Measurements from ENCODE around the gene SIRPA. TPM values are rescaled to one million over a fixed set of nuclear protein-coding genes. Genes with fewer than 3 reads are reported as not detected.

Gene SIRPA
- total RNA-seq, 1 experiment from 2014 or later: 12.8 TPM

- H3K79me2 ChIP-seq (ENCODE audit: low read length): peaks cover 25% of the 10 kb centered on the region
- intact Hi-C loops (cut with micrococcal nuclease): loop anchor here (5.0 to 10.0 kb wide), 2 partner anchors 203 to 270 kb away; partner anchors contain the start of gene STK35
- POLR2A ChIA-PET (ENCODE audit: unreplicated experiment): no interaction called here
Measured at GRCh38 chr20:1902188-1902587, 7.0 kb downstream of the SIRPA start.

GRCh38 chr20:1904135-1904534, 8.9 kb downstream of the SIRPA start:
- intact Hi-C loops (cut with micrococcal nuclease): loop anchor here (5.0 to 10.0 kb wide), 2 partner anchors 201 to 268 kb away; partner anchors contain the start of gene STK35
- TF ChIP-seq CTCF (conservative IDR thresholded peaks at IDR 0.05; ENCODE audit: low read depth, low read length): no peak
- no peak for TF ChIP-seq EZH2phosphoT487 (IDR thresholded peaks at IDR 0.05; ENCODE audit: borderline replicate concordance, low read length)
- TF ChIP-seq EZH2 (IDR thresholded peaks at IDR 0.05; ENCODE audit: low read length, unreplicated experiment): no peak
- H3K4me3 ChIP-seq (ENCODE audit: low read length): no peak overlapping the region
- ATAC-seq (no peak), DNase-seq (no peak)
- CTCF ChIA-PET: no interaction called here
- no TSS peak for BruUV-seq (replicated peaks)
- no peaks in the 10 kb centered on the region for H3K9me3 ChIP-seq (ENCODE audit: low read length)
- H3K4me1 ChIP-seq (ENCODE audit: insufficient read depth, low read length): no peaks in the 10 kb centered on the region
- no peaks in the 10 kb centered on the region for H3K36me3 ChIP-seq (ENCODE audit: low read depth, low read length)
- H3K9me2 ChIP-seq (replicated peaks; ENCODE audit: low read length): no peaks in the 10 kb centered on the region
- no peaks in the 10 kb centered on the region for H3K27me3 ChIP-seq (ENCODE audit: low read length)
- no peaks in the 10 kb centered on the region for H3F3A ChIP-seq (ENCODE audit: low read length, unreplicated experiment)
- POLR2A ChIA-PET (ENCODE audit: unreplicated experiment): no interaction called here
- no peak overlapping the region for H3K4me2 ChIP-seq (ENCODE audit: low read length)
- H3K9ac ChIP-seq (ENCODE audit: low read length): no peak overlapping the region
- H4K20me1 ChIP-seq (ENCODE audit: low read length): no peaks in the 10 kb centered on the region
- no peak overlapping the region for H3K27ac ChIP-seq (ENCODE audit: low read length)
- H2AFZ ChIP-seq (ENCODE audit: low read length): no peak overlapping the region
- H3K79me2 ChIP-seq (ENCODE audit: low read length): peaks cover 6% of the 10 kb centered on the region; the same call in 1 of the 2 replicates

More at GRCh38 chr20:1902188-1902587, 7.0 kb downstream of the SIRPA start:
- ATAC-seq: no peak
- H3K4me2 ChIP-seq (ENCODE audit: low read length): no peak overlapping the region
- no peak overlapping the region for H2AFZ ChIP-seq (ENCODE audit: low read length)
- DNase-seq: no peak
- no peaks in the 10 kb centered on the region for H3K4me1 ChIP-seq (ENCODE audit: insufficient read depth, low read length)
- H3K27me3 ChIP-seq (ENCODE audit: low read length): no peaks in the 10 kb centered on the region
- no peak overlapping the region for H3K27ac ChIP-seq (ENCODE audit: low read length)
- no peaks in the 10 kb centered on the region for H3K9me3 ChIP-seq (ENCODE audit: low read length)
- no peak for TF ChIP-seq EZH2phosphoT487 (IDR thresholded peaks at IDR 0.05; ENCODE audit: borderline replicate concordance, low read length)
- no peak for TF ChIP-seq CTCF (conservative IDR thresholded peaks at IDR 0.05; ENCODE audit: low read depth, low read length)
- no peak for TF ChIP-seq EZH2 (IDR thresholded peaks at IDR 0.05; ENCODE audit: low read length, unreplicated experiment)
- H3K9ac ChIP-seq (ENCODE audit: low read length): no peak overlapping the region
- CTCF ChIA-PET: no interaction called here
- no peaks in the 10 kb centered on the region for H3K9me2 ChIP-seq (replicated peaks; ENCODE audit: low read length)
- no peaks in the 10 kb centered on the region for H3F3A ChIP-seq (ENCODE audit: low read length, unreplicated experiment)
- no TSS peak for BruUV-seq (replicated peaks)
- H3K4me3 ChIP-seq (ENCODE audit: low read length): no peak overlapping the region
- no peaks in the 10 kb centered on the region for H3K36me3 ChIP-seq (ENCODE audit: low read depth, low read length)
- no peaks in the 10 kb centered on the region for H4K20me1 ChIP-seq (ENCODE audit: low read length)

DNA sequence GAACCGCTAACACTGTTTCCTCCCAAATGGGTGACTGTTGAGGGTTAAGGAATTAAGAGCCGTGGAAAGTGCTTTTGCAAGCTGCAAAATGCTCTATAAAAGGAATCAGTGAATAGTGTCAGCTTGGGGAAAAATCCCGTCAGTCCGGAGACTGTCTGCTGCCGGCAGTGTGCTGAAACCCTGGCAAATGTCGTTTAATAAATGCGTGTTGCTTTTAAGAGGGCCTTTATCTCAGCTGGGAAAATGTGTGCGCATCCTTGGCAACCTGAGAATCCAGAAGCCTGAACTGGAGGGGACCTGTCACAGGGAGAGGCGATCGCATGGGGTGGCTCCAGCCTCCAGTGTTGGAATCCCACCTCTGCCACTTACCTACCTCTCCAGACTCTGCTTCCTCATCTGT, 9.8 kb downstream of the SIRPA start:
- Histone ChIP-seq H3K9me3 (ENCODE audit: low read length) (no peaks in the 10 kb centered on the region), H3K9me2 (replicated peaks; ENCODE audit: low read length) (no peaks in the 10 kb centered on the region), H3K79me2 (ENCODE audit: low read length) (no peaks in the 10 kb centered on the region), H4K20me1 (ENCODE audit: low read length) (no peaks in the 10 kb centered on the region), H3K27ac (ENCODE audit: low read length) (no peak overlapping the region), H3K27me3 (ENCODE audit: low read length) (no peaks in the 10 kb centered on the region), H2AFZ (ENCODE audit: low read length) (no peak overlapping the region), H3K9ac (ENCODE audit: low read length) (no peak overlapping the region), H3K4me1 (ENCODE audit: insufficient read depth, low read length) (no peaks in the 10 kb centered on the region), H3K36me3 (ENCODE audit: low read depth, low read length) (no peaks in the 10 kb centered on the region), H3K4me3 (ENCODE audit: low read length) (no peak overlapping the region), H3F3A (ENCODE audit: low read length, unreplicated experiment) (no peaks in the 10 kb centered on the region), H3K4me2 (ENCODE audit: low read length) (no peak overlapping the region)
- no TSS peak for BruUV-seq (replicated peaks)
- POLR2A ChIA-PET (ENCODE audit: unreplicated experiment): no interaction called here
- CTCF ChIA-PET: no interaction called here
- TF ChIP-seq EZH2 (IDR thresholded peaks at IDR 0.05; ENCODE audit: low read length, unreplicated experiment) (no peak), EZH2phosphoT487 (IDR thresholded peaks at IDR 0.05; ENCODE audit: borderline replicate concordance, low read length) (no peak), CTCF (conservative IDR thresholded peaks at IDR 0.05; ENCODE audit: low read depth, low read length) (no peak)
- ATAC-seq: no peak
- intact Hi-C loops (cut with micrococcal nuclease): loop anchor here (10.0 kb wide), 1 partner anchor 200 kb away; the partner anchor contains the start of gene STK35
- DNase-seq: no peak

Data from PC-3 (cell line).